BLaER1 (cell line): ENCODE measurements around the gene SEPTIN1.
"Not testable (repeated sequence)": the region's sequence is repeated elsewhere in the genome, so short reads cannot be mapped to it uniquely, and the experiment has no call there.

ENCODE experiments used
- H3K27ac ChIP-seq: shearing (Covaris generic); formaldehyde crosslinking; 2 replicates; pipeline ENCODE4 v1.8.1; 2022
- H3K27me3 ChIP-seq: shearing (Covaris generic); formaldehyde crosslinking; 2 replicates; pipeline ENCODE4 v1.8.1; 2022
- H3K36me3 ChIP-seq: shearing (Covaris generic); formaldehyde crosslinking; 2 replicates; pipeline ENCODE4 v1.8.1; 2022
- H3K4me1 ChIP-seq: shearing (Covaris generic); formaldehyde crosslinking; 2 replicates; pipeline ENCODE4 v1.8.1; 2022
- H3K4me2 ChIP-seq: shearing (Covaris generic); formaldehyde crosslinking; 2 replicates; pipeline ENCODE4 v1.8.1; 2022
- H3K4me3 ChIP-seq: shearing (Covaris generic); formaldehyde crosslinking; 2 replicates; pipeline ENCODE4 v1.8.1; 2022
- H3K9ac ChIP-seq: shearing (Covaris generic); formaldehyde crosslinking; 2 replicates; pipeline ENCODE4 v1.8.1; 2022
- H3K9me3 ChIP-seq: shearing (Covaris generic); formaldehyde crosslinking; 2 replicates; pipeline ENCODE4 v1.8.1; 2022
- H4K20me1 ChIP-seq: shearing (Covaris generic); formaldehyde crosslinking; 2 replicates; pipeline ENCODE4 v1.8.1; 2022
- Cebpa-rat ChIP-seq: shearing (Covaris generic); IDR thresholded peaks from 2 replicates; pipeline ENCODE4 v1.8.1; 2022

Gene SEPTIN1

GRCh38 chr16:30342751-30343490 lies 39.4 kb downstream of the SEPTIN1 start:
- Histone ChIP-seq H3K4me1 (peaks cover 54% of the 10 kb centered on the region), H3K27me3 (no peaks in the 10 kb centered on the region), H3K27ac (peak overlapping the region; percentile 19; the same call in 1 of the 2 replicates), H3K4me3 (no peak overlapping the region), H3K4me2 (peak overlapping the region; percentile 55), H3K36me3 (no peaks in the 10 kb centered on the region), H3K9me3 (no peaks in the 10 kb centered on the region), H4K20me1 (no peaks in the 10 kb centered on the region), H3K9ac (0 out of 2 replicates have a peak overlapping the region, but pooled peaks have one; percentile 29)
- no peak for TF ChIP-seq Cebpa-rat

GRCh38 chr16:30341971-30342370 lies 40.4 kb downstream of the SEPTIN1 start:
- Histone ChIP-seq H3K9ac (0 out of 2 replicates have a peak overlapping the region, but pooled peaks have one; percentile 29), H3K4me1 (peaks cover 54% of the 10 kb centered on the region), H3K4me2 (peak overlapping the region; percentile 55; the same call in 1 of the 2 replicates)
- H4K20me1 ChIP-seq, H3K27me3 ChIP-seq, H3K36me3 ChIP-seq, H3K27ac ChIP-seq, H3K9me3 ChIP-seq, H3K4me3 ChIP-seq: not testable (repeated sequence)

- Histone ChIP-seq H3K9ac (no peak overlapping the region), H3K27ac (no peak overlapping the region), H3K9me3 (no peaks in the 10 kb centered on the region), H3K4me2 (peak overlapping the region; percentile 64), H3K36me3 (no peaks in the 10 kb centered on the region), H4K20me1 (no peaks in the 10 kb centered on the region), H3K4me3 (no peak overlapping the region), H3K4me1 (peaks cover 61% of the 10 kb centered on the region), H3K27me3 (no peaks in the 10 kb centered on the region)
- no peak for TF ChIP-seq Cebpa-rat
These were observed 41.7 kb downstream of the SEPTIN1 start for GRCh38 chr16:30340621-30341020.

GRCh38 chr16:30338715-30339114 lies 43.6 kb downstream of the SEPTIN1 start:
- H3K27me3 ChIP-seq, H4K20me1 ChIP-seq, H3K4me3 ChIP-seq, H3K9ac ChIP-seq, H3K4me2 ChIP-seq, H3K27ac ChIP-seq, H3K36me3 ChIP-seq, H3K9me3 ChIP-seq: not testable (repeated sequence)
- peaks cover 62% of the 10 kb centered on the region for H3K4me1 ChIP-seq

DNA sequence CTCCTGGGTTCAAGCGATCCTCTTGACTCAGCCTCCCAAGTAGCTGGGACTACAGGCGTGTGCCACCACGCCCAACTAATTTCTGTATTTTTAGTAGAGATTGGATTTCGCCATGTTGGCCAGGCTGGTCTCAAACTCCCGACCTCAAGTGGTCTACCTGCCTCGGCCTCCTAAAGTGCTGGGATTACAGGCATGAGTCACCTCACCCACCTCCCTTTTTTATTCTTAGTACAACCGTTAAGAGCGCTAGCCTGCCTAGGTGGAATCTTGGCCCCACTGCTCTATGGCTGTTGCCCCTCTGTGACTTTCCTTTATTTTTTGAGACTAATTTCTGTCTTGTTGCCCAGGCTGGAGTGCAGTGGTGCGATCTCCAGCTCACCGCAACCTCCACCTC lies 44.4 kb downstream of the SEPTIN1 start:
- Histone ChIP-seq H3K4me1 (peaks cover 54% of the 10 kb centered on the region), H3K4me2 (peak overlapping the region; percentile 50; the same call in 1 of the 2 replicates)
- not testable (repeated sequence) for H3K27me3 ChIP-seq, H3K4me3 ChIP-seq, H3K27ac ChIP-seq, H4K20me1 ChIP-seq, H3K36me3 ChIP-seq, H3K9ac ChIP-seq, H3K9me3 ChIP-seq

- Histone ChIP-seq H3K4me1 (peaks cover 43% of the 10 kb centered on the region), H3K9ac (peak overlapping the region; percentile 86), H3K9me3 (no peaks in the 10 kb centered on the region), H3K36me3 (no peaks in the 10 kb centered on the region), H3K4me2 (peak overlapping the region; percentile 81), H3K27ac (peak overlapping the region; percentile 84), H3K27me3 (no peaks in the 10 kb centered on the region), H4K20me1 (peaks cover 6% of the 10 kb centered on the region; the same call in 1 of the 2 replicates), H3K4me3 (peak overlapping the region; percentile 81)
- TF ChIP-seq Cebpa-rat, result no peak
These were observed 46.5 kb downstream of the SEPTIN1 start for GRCh38 chr16:30335598-30336474.

GRCh38 chr16:30335028-30335597 lies 47.2 kb downstream of the SEPTIN1 start:
- H3K9me3 ChIP-seq, H4K20me1 ChIP-seq, H3K36me3 ChIP-seq, H3K27me3 ChIP-seq: not testable (repeated sequence)
- Histone ChIP-seq H3K9ac (peak overlapping the region; percentile 86), H3K4me1 (peaks cover 35% of the 10 kb centered on the region), H3K27ac (peak overlapping the region; percentile 84), H3K4me3 (peak overlapping the region; percentile 81), H3K4me2 (peak overlapping the region; percentile 81)

DNA sequence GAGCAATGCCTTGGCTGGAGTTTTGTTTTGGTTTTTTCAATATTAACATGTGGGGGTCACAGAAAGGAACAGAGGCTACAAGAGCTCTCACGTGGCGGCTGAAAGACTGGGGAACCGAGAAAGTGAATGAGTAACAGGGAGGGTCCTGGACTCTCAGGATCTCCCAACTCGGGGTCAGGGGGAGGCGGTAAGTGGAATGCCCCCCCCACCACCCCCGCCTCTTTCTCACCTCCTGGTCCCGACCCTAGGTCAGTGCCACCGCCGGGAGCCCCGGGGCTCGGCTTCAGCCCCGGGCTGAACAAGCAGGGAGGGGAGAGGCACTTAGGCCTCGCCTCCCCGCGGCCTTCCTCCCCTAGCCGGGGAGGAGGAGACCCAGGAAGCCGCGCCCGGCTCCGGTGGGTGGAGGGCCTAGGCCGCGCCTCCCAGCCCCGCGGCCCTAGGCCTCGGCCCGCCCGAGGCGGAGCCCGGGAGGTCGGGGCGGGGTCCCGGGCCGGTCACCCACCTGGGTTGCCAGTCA lies 47.8 kb downstream of the SEPTIN1 start:
- H3K9ac ChIP-seq, result peak overlapping the region; percentile 86
- not testable (repeated sequence) for H3K9me3 ChIP-seq, H3K27me3 ChIP-seq, H3K36me3 ChIP-seq, H4K20me1 ChIP-seq
- peak overlapping the region; percentile 81 for H3K4me3 ChIP-seq
- peak overlapping the region; percentile 84 for H3K27ac ChIP-seq
- peak overlapping the region; percentile 22; the same call in 1 of the 2 replicates for H3K4me2 ChIP-seq
- peaks cover 31% of the 10 kb centered on the region for H3K4me1 ChIP-seq
